PFSK-1 (cell line): Measurements from ENCODE around the gene MTCL3.

ENCODE experiments used
- SIN3A ChIP-seq: IDR thresholded peaks from 2 replicates; pipeline ENCODE4 v1.6.1; 2012; ENCODE audit warnings: mild to moderate bottlenecking, low read length, moderate library complexity, borderline replicate concordance; ENCODE audit not compliant: insufficient read depth
- TAF1 ChIP-seq: IDR thresholded peaks from 2 replicates; pipeline ENCODE4 v1.6.1; 2012; ENCODE audit warnings: low read length, control low read depth, borderline replicate concordance; ENCODE audit not compliant: insufficient read depth
- TF ChIP-seq, protein P1 (sequence below), 2 experiments: IDR thresholded peaks; 2 replicates each; pipeline versions ENCODE4 v1.6.1 to v1.8.0; 2011 to 2012; ENCODE audit warnings: low read depth in 2 of 2, low read length in 2 of 2, control low read depth in 1 of 2, inconsistent platforms in 1 of 2, mild to moderate bottlenecking in 1 of 2, moderate library complexity in 1 of 2; ENCODE audit not compliant: insufficient read depth in 1 of 2

DNA sequence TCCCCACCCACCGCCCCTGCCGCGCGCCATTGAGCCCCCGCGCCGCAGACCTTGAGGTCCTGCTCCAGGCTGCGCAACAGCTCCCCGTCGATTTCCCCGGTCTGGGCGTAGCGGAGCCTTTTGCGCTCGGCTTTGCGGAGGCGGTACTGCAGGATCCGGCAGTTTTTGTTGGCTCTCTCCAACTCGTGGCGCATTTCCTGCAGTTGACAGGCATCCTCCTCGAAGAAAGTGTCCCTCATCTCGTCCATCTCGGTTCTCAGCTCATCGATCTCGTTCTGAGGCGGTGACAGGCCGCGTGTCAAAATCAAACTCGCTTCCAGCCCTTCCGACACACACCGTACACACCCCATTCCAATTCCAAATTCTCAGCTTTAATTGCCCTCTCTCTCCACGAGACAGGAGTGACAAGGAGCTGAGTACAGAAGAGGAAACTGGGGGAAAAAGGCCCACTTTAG, 4.3 kb downstream of the MTCL3 start:
- TF ChIP-seq, protein P1, sequence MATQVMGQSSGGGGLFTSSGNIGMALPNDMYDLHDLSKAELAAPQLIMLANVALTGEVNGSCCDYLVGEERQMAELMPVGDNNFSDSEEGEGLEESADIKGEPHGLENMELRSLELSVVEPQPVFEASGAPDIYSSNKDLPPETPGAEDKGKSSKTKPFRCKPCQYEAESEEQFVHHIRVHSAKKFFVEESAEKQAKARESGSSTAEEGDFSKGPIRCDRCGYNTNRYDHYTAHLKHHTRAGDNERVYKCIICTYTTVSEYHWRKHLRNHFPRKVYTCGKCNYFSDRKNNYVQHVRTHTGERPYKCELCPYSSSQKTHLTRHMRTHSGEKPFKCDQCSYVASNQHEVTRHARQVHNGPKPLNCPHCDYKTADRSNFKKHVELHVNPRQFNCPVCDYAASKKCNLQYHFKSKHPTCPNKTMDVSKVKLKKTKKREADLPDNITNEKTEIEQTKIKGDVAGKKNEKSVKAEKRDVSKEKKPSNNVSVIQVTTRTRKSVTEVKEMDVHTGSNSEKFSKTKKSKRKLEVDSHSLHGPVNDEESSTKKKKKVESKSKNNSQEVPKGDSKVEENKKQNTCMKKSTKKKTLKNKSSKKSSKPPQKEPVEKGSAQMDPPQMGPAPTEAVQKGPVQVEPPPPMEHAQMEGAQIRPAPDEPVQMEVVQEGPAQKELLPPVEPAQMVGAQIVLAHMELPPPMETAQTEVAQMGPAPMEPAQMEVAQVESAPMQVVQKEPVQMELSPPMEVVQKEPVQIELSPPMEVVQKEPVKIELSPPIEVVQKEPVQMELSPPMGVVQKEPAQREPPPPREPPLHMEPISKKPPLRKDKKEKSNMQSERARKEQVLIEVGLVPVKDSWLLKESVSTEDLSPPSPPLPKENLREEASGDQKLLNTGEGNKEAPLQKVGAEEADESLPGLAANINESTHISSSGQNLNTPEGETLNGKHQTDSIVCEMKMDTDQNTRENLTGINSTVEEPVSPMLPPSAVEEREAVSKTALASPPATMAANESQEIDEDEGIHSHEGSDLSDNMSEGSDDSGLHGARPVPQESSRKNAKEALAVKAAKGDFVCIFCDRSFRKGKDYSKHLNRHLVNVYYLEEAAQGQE (IDR thresholded peaks at IDR 0.05; ENCODE audit: insufficient read depth in 1 of 2, low read depth in 2 of 2, low read length in 2 of 2) = no peak
- TF ChIP-seq TAF1 (no peak), SIN3A (no peak)
